Hair follicle dermal papilla cell (primary cell): ENCODE data around the gene PRR12. TPM values are rescaled to one million over a fixed set of nuclear protein-coding genes. Genes with fewer than 3 reads are reported as not detected.

Experiments
- small RNA-seq: library from RNA; depleted of rRNA; stranded (forward); fragments of <200 nt; gene quantifications from one replicate; pipeline ENCODE3, GENCODE V24; 2012
- total RNA-seq: library from RNA; depleted of rRNA; stranded (reverse); fragments of >200 nt; gene quantifications from 2 replicates; pipeline ENCODE4 v1.2.3, GENCODE V29; 2012

PRR12 gene, protein sequence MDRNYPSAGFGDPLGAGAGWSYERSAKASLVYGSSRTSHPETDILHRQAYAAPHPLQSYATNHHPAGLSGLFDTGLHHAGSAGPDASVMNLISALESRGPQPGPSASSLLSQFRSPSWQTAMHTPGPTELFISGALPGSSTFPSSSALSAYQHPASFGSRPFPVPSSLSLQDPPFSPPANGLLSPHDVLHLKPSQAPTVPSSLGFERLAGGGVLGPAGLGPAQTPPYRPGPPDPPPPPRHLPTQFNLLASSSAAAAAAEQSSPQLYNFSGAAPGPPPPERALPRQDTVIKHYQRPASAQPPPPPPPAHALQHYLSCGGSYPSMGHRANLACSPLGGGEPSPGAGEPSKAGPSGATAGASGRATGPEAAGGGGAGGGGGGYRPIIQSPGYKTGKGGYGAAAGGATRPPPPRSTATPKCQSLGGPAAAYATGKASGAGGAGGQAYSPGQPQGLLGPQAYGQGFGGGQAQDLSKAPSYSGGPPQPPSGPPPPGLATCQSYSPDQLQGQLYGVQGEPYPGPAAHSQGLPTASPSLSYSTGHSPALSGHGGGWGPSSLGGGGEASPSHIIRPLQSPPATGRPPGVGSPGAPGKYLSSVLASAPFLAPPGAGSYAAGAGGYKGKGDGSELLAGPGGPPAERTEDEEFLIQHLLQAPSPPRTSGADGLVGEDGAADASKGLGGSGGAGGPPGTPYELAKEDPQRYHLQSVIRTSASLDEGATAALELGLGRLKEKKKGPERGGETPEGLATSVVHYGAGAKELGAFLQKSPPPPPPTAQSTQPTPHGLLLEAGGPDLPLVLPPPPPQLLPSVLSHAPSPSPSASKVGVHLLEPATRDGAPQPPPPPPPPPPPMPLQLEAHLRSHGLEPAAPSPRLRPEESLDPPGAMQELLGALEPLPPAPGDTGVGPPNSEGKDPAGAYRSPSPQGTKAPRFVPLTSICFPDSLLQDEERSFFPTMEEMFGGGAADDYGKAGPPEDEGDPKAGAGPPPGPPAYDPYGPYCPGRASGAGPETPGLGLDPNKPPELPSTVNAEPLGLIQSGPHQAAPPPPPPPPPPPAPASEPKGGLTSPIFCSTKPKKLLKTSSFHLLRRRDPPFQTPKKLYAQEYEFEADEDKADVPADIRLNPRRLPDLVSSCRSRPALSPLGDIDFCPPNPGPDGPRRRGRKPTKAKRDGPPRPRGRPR (N-terminal part only)
- total RNA-seq = 3.9 and 4.4 TPM in 2 replicates

DNA sequence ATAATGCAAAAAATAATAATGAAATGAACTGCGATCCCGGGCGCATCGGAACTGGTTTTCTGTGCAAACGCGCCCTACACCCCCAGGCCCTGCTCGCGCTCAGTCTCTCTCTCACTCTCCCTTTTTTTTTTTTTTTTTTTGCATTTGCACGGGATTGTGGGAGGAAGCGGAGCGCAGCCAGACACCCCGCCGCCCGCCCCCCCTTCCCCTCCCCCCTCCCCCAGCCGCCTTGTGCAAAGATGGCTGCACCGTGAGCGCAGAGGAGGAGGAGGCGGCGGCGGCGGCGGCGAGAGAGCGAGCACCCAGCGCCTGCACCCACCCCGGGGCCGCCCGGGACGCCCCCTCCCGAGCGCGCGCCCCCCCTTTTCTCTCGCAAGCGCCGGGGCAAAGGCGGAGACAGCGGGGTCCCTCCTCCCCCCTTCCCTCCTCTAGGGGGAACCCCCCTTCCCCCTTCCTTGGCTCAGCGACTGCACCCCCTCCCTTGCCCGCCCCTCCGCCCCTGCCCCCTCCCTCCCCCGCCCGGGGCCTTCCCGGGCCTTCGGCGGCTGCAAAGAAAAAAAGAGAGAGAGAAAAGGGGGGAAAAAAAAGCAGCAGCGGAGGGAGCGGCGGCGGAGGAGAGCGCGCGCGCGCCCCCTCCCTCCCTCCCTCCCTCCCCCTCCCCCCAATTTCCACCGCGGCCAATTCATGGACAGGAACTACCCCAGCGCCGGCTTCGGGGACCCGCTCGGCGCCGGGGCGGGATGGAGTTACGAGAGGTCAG lies at the start of gene PRR12:
Gene PRR12 (plus strand): TSS at position 212 of the 760 bp plus-strand sequence. CDS start 473 bp downstream, at position 685.

DNA sequence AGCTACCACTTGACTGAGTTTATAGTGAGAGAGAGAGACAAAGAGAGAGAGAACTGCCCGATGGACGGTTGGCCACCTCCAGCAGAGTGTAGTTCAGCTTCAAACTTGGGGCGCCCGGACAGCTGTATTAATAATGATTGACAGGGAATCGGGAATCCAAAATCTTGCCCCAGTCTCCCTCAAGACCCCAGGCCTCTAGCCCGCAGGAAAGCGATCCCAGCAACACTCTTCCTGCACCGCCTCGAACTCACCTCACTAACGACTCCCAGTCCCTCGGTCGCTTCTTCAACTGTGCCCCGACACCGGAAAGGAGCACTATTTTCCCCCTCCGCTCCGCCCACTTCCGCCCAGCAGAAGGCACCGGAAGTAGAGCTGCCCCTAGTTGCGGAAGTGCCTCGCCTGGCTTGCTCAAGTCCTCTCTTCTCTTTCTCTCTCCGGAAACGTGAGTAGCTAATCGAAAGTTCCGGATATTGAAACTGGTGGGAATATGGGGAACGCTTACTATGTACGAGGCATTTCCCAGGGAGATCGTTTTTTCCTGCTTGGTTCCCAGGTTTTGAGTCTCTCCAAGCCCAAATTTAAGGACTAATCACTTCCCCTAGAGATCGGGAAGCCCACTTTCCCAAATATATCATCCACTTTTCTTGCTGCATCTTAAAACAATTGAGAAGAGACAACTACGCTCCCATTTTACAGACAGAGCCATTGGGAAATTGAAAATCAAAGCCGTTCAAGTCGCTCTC lies 10.5 kb upstream of the PRR12 start, which contains the start of gene NOSIP:
Gene NOSIP (minus strand): TSS at position 293 of the 743 bp plus-strand sequence. CDS start 19,865 bp downstream, outside the sequence.

DNA sequence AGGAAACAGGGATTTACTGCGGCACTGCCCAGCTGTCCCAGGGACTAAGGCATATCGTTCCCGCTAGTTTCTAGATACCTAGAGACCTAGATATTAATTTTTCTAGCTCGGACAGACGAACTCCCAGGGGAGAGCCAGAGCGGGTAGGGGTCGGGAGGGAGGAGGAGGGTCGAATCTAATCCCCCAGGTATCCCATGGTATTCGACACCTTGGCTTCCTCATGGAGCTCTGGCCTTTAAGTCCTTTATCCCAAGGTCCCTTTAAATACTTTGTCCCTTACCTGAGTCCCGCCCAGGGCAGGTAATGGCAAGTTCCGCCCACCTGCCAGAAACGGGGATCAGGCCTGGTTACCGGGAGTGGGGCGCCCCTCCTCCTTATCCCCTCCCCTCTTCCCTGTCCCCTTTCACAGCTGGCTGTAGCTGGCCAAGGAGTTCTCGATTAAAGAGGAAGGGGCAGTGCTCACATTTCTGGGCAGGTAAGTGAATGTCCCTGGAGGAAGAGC lies 9.9 kb upstream of the PRR12 start, which contains the start of gene PRRG2:
Gene PRRG2 (plus strand): TSS at position 310 of the 502 bp plus-strand sequence. CDS start 1,904 bp downstream, outside the sequence.

DNA sequence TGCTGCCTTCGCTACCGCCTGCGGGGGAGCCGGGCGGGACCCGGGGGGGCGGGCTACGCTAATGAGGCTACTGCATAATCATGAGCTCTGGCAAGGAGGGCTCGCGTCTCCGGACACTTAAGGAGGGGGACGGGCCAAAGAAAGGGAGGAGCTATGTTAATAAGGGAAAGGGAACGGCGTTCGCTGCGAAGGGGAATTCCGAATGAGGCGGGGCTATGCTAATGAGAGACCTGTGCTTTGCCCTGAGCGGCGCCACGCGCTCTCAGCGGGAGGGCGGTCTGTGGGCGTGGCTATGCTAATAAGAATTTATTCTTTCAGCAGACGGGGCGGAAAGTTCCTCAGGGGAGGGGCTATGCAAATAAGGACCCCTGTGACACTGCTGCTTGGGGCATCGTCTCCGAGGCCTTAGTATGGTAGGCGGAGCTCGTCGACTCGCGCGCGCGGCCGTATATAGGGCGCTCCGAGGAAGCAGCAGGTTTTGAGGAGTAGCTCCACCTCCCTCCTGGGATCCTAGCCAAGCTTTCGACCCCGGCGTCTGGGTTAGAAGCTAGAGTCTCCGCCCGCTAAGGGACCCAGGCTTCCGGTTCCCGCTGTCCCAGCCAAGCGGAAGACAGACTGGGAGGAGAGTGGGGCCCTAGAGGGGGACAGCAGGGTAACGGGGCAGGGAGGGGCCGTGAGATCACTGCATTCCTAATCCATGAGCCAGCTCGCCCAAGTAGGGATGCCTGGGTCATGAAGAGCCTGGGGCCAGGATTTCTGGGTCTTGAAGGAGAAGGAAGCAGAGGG lies 49.3 kb downstream of the PRR12 start, which contains the start of gene RRAS:
Gene RRAS (minus strand): TSS at position 31 of the 786 bp plus-strand sequence. CDS start 45 bp downstream, outside the sequence.

DNA sequence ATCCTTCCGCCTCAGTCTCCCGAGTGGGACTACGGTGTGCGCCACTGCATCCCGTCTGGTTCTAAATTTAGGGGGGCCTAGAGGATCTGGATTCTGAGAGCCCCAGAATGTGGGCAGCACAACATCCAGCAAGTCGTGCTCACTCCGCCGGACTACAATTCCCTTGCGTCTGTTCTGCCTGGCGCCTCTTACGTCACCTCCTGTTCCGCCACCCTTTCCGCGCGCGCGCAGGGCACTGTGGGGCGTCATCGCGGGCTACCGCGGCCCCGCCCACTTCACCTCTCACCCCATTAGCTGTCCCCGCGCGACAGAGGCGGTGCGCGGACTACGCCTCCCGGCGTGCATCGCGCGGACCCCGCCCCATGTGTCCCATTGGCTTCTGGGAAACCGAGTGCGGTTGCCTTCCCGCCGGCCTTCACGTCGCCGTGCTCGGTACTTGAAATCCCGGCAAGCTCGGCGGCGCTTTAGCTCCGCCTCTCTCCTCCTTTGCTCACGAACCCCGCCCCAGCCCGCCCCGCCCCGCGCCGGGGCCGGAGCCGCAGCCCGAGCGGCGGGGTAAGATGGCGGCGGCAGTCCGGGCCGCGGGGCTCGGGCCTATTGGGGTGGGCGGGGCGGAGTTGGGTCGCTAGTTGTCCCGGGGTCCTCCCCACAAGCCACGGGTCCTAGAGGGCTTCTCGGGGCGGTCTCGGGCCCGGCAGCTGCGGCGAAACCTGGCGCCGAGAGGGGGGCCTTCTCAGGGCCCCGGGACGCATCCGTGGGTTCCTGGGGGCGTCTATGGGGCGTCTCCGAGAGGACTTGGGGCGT lies 50.9 kb downstream of the PRR12 start, which contains the start of gene SCAF1:
Gene SCAF1 (plus strand): TSS at position 522 of the 804 bp plus-strand sequence. CDS start 2,818 bp downstream, outside the sequence.

DNA sequence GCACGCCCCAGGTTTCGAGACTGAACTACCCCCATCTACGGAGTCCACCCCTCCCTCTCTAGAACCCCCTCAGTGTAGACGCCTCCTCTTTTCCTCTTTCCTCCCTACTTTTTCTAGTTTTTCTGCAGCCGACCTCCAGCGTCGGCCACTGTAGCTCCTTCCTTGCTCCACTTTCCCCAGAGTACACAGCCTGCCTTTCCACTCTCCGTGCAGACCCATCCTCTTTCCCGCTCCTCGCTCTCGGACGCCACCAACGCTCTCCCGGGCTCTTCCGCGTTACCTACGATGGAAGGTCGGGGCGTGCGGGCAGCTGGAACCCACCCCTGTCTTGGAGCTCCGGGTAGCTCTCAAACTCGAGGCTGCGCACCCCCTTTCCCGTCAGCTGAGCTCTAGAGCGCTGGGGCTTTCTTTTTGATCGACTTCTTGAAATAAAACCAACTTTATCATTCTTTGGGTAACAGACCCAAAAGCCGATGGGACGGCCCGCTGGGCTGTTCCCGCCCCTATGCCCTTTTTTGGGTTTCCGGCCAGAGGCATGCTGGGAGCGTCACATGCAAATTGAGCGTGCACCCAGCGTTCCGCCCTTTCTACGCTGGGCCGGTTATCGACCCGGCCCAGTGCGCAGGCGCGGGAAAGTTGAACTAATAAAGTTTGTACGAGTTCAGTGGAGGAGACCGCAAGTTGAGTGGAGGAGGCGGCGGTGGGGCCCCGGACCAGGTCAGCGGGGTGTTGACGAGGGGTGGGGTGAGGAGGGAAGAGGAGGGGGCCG lies 74.6 kb downstream of the PRR12 start, which contains the start of the genes BCL2L12 and IRF3:
Gene BCL2L12 (plus strand): TSS at position 583 of the 769 bp plus-strand sequence. CDS start 760 bp downstream, outside the sequence.
Gene IRF3 (minus strand): TSS at position 507 of the 769 bp plus-strand sequence. CDS start 1,019 bp downstream, outside the sequence.

Small RNAs within 50 kb of the gene (small RNA-seq; reads per million reads assigned to genes)
- gene RF00019 = not detected

Other genes starting within 250 kb of the PRR12 start
- 36.8 and 42.8 TPM in 2 replicates for gene TEAD2, start 228.8 kb upstream of the PRR12 start, total RNA-seq
- gene DKKL1, start 227.3 kb upstream of the PRR12 start, total RNA-seq = 0.49 TPM in 1 of 2 replicates, not detected in the other
- gene KASH5, start 202.9 kb upstream of the PRR12 start, total RNA-seq = not detected in 2 replicates
- not detected in 2 replicates for gene PTH2, start 167.7 kb upstream of the PRR12 start, total RNA-seq
- not detected in 2 replicates for gene GFY, start 165.8 kb upstream of the PRR12 start, total RNA-seq
- gene SLC17A7, start 149.7 kb upstream of the PRR12 start, total RNA-seq = 0.16 and 0.36 TPM in 2 replicates
- 65.1 and 68.2 TPM in 2 replicates for gene PIH1D1, start 139.4 kb upstream of the PRR12 start, total RNA-seq
- gene ALDH16A1, start 138.0 kb upstream of the PRR12 start, total RNA-seq = 36.0 and 39.0 TPM in 2 replicates
- 12.1 and 12.7 TPM in 2 replicates for gene FLT3LG, start 117.0 kb upstream of the PRR12 start, total RNA-seq
- gene RPL13A, start 103.6 kb upstream of the PRR12 start, total RNA-seq = 1,679 and 1,804 TPM in 2 replicates
- 1,616 and 1,768 TPM in 2 replicates for gene RPS11, start 94.7 kb upstream of the PRR12 start, total RNA-seq
- 76.9 and 77.5 TPM in 2 replicates for gene FCGRT, start 78.5 kb upstream of the PRR12 start, total RNA-seq
- 155 and 167 TPM in 2 replicates for gene RCN3, start 63.2 kb upstream of the PRR12 start, total RNA-seq
- 46.8 and 50.1 TPM in 2 replicates for gene NOSIP, start 10.6 kb upstream of the PRR12 start, total RNA-seq
- 2.2 TPM in 1 of 2 replicates, not detected in the other for gene PRRG2, start 9.9 kb upstream of the PRR12 start, total RNA-seq
- gene RRAS, start 49.0 kb downstream of the PRR12 start, total RNA-seq = 36.7 and 55.3 TPM in 2 replicates
- 21.7 and 23.8 TPM in 2 replicates for gene SCAF1, start 51.0 kb downstream of the PRR12 start, total RNA-seq
- gene IRF3, start 74.7 kb downstream of the PRR12 start, total RNA-seq = 32.3 and 32.8 TPM in 2 replicates
- gene BCL2L12, start 74.8 kb downstream of the PRR12 start, total RNA-seq = 2.9 and 8.1 TPM in 2 replicates
- gene PRMT1, start 86.1 kb downstream of the PRR12 start, total RNA-seq = 186 and 192 TPM in 2 replicates
- gene ADM5, start 98.4 kb downstream of the PRR12 start, total RNA-seq = 0.36 and 1.1 TPM in 2 replicates
- 18.2 and 20.4 TPM in 2 replicates for gene CPT1C, start 99.9 kb downstream of the PRR12 start, total RNA-seq
- gene TSKS, start 172.1 kb downstream of the PRR12 start, total RNA-seq = not detected in 2 replicates
- 112 and 115 TPM in 2 replicates for gene AP2A1, start 175.8 kb downstream of the PRR12 start, total RNA-seq
- 21.3 and 22.1 TPM in 2 replicates for gene FUZ, start 222.1 kb downstream of the PRR12 start, total RNA-seq
- 24.2 and 25.6 TPM in 2 replicates for gene MED25, start 227.1 kb downstream of the PRR12 start, total RNA-seq